Esophagus squamous epithelium (tissue), 5 donors: ENCODE results near the gene GDF11. TPM values are rescaled to one million over a fixed set of nuclear protein-coding genes. Genes with fewer than 3 reads are reported as not detected.

Experiments
- DNase-seq: peaks from one replicate; lab custom pipeline; 2025; lab: John Stamatoyannopoulos, UW
- H3K27ac ChIP-seq, 4 donors: fragments of 200-600 bp; sonication (generic); one replicate each; pipeline ENCODE4 v1.5.1; 2016 to 2019; ENCODE audit warnings: mild to moderate bottlenecking in 1 of 4
- H3K27me3 ChIP-seq, 4 donors: fragments of 200-600 bp; sonication (generic); 1 replicate in 3 of 4; 2 replicates in 1 of 4; pipeline versions ENCODE4 v1.5.1 to v1.6.0; 2017 to 2021; ENCODE audit warnings: antibody characterized with exemption in 1 of 4
- H3K36me3 ChIP-seq, 3 donors: fragments of 200-600 bp; sonication (generic); one replicate each; pipeline ENCODE4 v1.5.1; 2016 to 2019
- H3K4me1 ChIP-seq, 3 donors: fragments of 200-600 bp; sonication (generic); one replicate each; pipeline ENCODE4 v1.5.1; 2017 to 2019
- H3K4me3 ChIP-seq, 4 donors: fragments of 200-600 bp; sonication (generic); 1 replicate in 3 of 4; 2 replicates in 1 of 4; pipeline ENCODE4 v1.5.1; 2016 to 2019; ENCODE audit warnings: mild to moderate bottlenecking in 2 of 4, moderate library complexity in 1 of 4
- H3K9me3 ChIP-seq, 3 donors: fragments of 200-600 bp; sonication (generic); one replicate each; pipeline ENCODE4 v1.5.1; 2016 to 2019
- POLR2A ChIP-seq, 4 donors: fragments of 450-650 bp; IDR thresholded peaks; one replicate each; pipeline ENCODE4 v1.6.1; 2017; ENCODE audit warnings: antibody characterized with exemption in 4 of 4, mild to moderate bottlenecking in 4 of 4, moderate library complexity in 3 of 4
- WGBS, 2 donors: methylation state at CpG; one replicate each; pipeline ENCODE4 v1.1.5; 2018; 5-methylcytosine and 5-hydroxymethylcytosine counted together
- intact Hi-C: fragments of 100-400 bp; cut with DNase I; formaldehyde crosslinking; loops from one replicate; pipeline ENCODE4 v1.15.0; 2022
- total RNA-seq, 4 donors: library from RNA; depleted of rRNA; stranded (reverse); fragments of >200 nt; gene quantifications; one replicate each; pipeline ENCODE4 v1.1.0, GENCODE V29; 2016
- TF ChIP-seq, protein P1 (sequence below), 6 experiments: fragments of 450-650 bp in 4 of 6; fragments of 200-600 bp in 2 of 6; sonication (generic) in 2 of 6; IDR thresholded peaks; one replicate each; pipeline ENCODE4 v1.5.1; 2016 to 2019; ENCODE audit warnings: antibody characterized with exemption in 6 of 6, mild to moderate bottlenecking in 4 of 6, moderate library complexity in 4 of 6
- donor health status: DM: yes; HTN: yes; CAD: no.

The GDF11 gene
- total RNA-seq, 4 donors from 2014 or later = 0.19 to 1.9 (median 1.5) TPM

DNA sequence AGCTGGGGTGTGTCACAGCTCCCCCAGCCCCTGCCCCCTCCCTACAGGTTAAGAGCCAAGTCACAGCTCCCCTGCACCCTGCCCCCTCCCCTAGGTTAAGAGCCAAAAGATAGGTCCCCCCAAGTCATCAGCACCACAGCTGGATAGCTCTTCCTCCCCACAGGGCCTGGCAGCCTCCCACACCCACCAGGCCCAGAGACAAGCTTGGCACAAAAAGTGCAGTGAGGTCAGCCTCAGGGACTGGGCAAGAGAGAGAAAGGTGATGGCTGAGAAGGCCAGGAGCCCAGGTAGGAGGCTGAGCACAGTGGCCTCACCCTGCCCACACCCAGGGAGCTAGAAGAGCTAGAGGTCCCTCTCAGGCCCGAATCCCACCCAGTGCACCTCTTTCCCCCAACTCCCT is 44.0 kb upstream of the GDF11 start:
- peaks cover 0 to 9% (median 0%) of the 10 kb centered on the region in 3 donors for H3K36me3 ChIP-seq
- no peak for TF ChIP-seq POLR2A (IDR thresholded peaks at IDR 0.05)
- TF ChIP-seq, protein P1, sequence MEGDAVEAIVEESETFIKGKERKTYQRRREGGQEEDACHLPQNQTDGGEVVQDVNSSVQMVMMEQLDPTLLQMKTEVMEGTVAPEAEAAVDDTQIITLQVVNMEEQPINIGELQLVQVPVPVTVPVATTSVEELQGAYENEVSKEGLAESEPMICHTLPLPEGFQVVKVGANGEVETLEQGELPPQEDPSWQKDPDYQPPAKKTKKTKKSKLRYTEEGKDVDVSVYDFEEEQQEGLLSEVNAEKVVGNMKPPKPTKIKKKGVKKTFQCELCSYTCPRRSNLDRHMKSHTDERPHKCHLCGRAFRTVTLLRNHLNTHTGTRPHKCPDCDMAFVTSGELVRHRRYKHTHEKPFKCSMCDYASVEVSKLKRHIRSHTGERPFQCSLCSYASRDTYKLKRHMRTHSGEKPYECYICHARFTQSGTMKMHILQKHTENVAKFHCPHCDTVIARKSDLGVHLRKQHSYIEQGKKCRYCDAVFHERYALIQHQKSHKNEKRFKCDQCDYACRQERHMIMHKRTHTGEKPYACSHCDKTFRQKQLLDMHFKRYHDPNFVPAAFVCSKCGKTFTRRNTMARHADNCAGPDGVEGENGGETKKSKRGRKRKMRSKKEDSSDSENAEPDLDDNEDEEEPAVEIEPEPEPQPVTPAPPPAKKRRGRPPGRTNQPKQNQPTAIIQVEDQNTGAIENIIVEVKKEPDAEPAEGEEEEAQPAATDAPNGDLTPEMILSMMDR (IDR thresholded peaks at IDR 0.05) = no peak
- peaks cover 0 to 18% (median 0%) of the 10 kb centered on the region in 3 donors for H3K4me1 ChIP-seq
- H3K27me3 ChIP-seq = no peaks in the 10 kb centered on the region
- no peaks in the 10 kb centered on the region for H3K9me3 ChIP-seq
- intact Hi-C loops = no loop called here
- DNase-seq = no peak
- no peak overlapping the region for H3K27ac ChIP-seq
- H3K4me3 ChIP-seq = no peak overlapping the region
- WGBS, 2 donors = 83% methylated on average over 1 of the region's 1 CpG; no CpG with 5 or more reads in 1 of the 2 donors

DNA sequence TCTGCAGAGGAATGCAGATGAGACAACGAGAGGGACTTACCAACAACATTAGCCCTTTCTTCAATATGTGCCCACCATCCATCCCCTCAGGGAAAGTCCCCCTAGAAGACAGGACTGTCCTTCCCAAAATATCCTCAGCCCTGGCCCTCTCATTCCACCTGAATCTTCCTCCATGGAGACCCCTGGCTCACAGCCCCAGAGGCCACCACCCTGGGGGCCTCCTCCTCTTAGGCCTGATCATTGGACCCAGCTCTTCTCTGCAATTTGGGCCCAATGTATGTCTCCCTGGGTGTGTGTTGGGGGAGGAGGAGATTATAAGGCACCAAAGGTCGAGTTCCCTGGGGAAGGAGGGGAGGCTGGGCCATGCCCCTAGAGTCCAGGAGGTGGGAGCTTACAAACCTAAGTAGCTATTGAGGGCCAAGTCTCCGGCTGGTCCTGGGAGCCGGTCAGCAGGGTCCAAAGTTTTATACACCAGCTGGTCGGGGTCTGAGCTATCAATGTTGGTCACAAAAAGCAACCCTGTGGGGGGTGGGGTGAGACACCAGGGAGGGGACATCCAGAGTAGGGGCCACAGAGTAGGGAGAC is 43.4 kb upstream of the GDF11 start:
- DNase-seq = no peak
- intact Hi-C loops = no loop called here
- TF ChIP-seq, protein P1 (IDR thresholded peaks at IDR 0.05) = no peak
- no peak for TF ChIP-seq POLR2A (IDR thresholded peaks at IDR 0.05)
- Histone ChIP-seq H3K27me3 (no peaks in the 10 kb centered on the region), H3K4me1 (peaks cover 0 to 18% (median 0%) of the 10 kb centered on the region in 3 donors), H3K9me3 (no peaks in the 10 kb centered on the region), H3K36me3 (peaks cover 0 to 6% (median 0%) of the 10 kb centered on the region in 3 donors), H3K4me3 (no peak overlapping the region), H3K27ac (no peak overlapping the region)
- 61 to 90% methylated on average over 4 of the region's 5 CpGs for WGBS, 2 donors

DNA sequence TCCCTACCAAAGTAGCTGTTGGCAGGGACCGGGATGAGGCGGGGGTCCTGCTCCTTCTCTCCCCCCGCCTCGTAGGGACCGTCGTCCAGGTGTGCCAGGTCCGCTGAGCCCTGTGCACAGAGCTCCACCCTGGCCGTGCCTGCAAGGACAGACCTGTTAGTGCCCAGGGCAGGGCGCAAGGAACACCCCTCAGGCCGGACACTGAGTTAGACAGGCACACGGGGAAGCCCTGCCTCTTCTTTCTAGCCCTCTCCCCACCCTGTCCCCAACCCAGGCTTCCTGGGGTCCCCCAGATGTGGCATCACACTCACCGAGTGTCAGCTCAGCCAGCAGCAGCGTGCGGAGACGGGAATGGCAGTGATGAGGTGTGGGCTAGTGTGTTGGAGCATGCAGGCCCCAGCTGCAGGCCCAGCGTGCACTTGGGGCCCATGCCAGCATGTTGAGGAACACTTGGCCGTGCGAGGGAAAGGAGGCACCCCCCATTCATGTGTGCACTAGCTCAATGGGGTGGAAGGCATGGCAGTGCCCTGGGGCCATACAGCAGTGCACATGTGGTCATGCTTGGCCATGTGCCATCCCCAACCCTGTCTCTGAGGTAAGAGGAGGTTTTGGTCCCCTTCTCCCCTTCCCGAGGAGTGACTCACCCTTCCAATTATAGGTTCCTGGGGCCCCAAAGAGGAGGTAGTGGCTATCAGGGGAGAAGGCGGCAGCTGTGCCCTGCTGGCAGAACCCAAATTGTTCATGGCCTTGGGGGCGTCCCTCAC is 42.5 kb upstream of the GDF11 start:
- WGBS, 2 donors = 67 to 78% methylated on average over 6 to 11 of the region's 21 CpGs
- Histone ChIP-seq H3K4me3 (no peak overlapping the region), H3K27me3 (peaks cover 0 to 2% (median 0%) of the 10 kb centered on the region in 4 donors), H3K4me1 (peaks cover 0 to 18% (median 0%) of the 10 kb centered on the region in 3 donors), H3K27ac (peak overlapping the region in 1 of 4 donors; percentile 3), H3K9me3 (no peaks in the 10 kb centered on the region), H3K36me3 (peaks cover 0 to 6% (median 0%) of the 10 kb centered on the region in 3 donors)
- DNase-seq = no peak
- intact Hi-C loops = no loop called here
- no peak for TF ChIP-seq POLR2A (IDR thresholded peaks at IDR 0.05)
- TF ChIP-seq, protein P1 (IDR thresholded peaks at IDR 0.05) = no peak

DNA sequence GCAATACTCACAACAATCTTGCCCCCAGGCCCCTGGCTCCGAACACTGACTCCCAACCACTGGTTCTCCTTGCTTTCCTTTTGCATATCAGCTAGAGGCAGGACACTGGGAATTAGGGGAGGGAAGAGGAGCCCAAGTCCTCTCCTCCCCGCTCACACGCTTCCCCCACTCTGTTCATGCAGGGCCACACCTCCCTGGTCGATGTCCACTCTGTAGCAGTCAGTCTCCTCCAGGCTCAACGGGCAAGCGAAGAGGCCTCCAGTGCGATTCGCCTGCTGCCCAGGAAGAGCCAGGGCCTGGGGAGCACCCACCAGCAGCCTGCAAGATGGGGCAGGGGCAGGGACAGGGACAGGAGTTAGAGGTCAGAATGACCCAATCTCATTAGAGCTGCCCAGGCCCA is 40.1 kb upstream of the GDF11 start:
- WGBS, 2 donors = 84 to 100% methylated on average over 2 to 4 of the region's 8 CpGs
- no peaks in the 10 kb centered on the region for H3K36me3 ChIP-seq
- peaks cover 0 to 24% (median 1%) of the 10 kb centered on the region in 4 donors for H3K27me3 ChIP-seq
- DNase-seq = no peak
- TF ChIP-seq, protein P1 (IDR thresholded peaks at IDR 0.05) = no peak
- no peak for TF ChIP-seq POLR2A (IDR thresholded peaks at IDR 0.05)
- no peaks in the 10 kb centered on the region for H3K9me3 ChIP-seq
- peaks cover 0 to 37% (median 7%) of the 10 kb centered on the region in 3 donors for H3K4me1 ChIP-seq
- peak overlapping the region in 2 of 4 donors; percentile 24 to 65 for H3K4me3 ChIP-seq
- intact Hi-C loops = no loop called here
- peak overlapping the region in 3 of 4 donors; percentile 80 to 87 (median 82) for H3K27ac ChIP-seq

DNA sequence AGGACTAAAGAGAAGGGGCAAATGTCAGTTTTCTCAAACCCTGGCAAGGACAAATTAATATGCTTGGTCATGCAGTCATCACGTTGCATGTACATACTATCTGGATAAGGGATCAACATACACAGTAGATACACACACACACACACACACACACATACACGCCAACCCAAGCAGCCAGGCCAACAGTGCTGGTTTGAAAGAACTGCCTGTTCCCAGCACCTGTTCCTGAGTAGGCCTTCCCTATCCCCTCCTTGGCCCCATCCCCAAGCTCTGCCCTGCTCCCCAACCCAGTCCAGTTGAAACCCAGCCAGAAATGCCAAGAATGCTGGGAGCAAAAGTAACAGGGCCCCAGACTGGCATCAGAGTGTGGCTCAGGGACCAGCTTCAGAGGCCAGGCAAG is 39.6 kb upstream of the GDF11 start:
- H3K4me1 ChIP-seq = peaks cover under 1 to 41% (median 11%) of the 10 kb centered on the region in 3 donors
- no peaks in the 10 kb centered on the region for H3K36me3 ChIP-seq
- intact Hi-C loops = no loop called here
- no peak for DNase-seq
- peak overlapping the region in 2 of 4 donors; percentile 24 to 65 for H3K4me3 ChIP-seq
- peaks cover 0 to 28% (median 1%) of the 10 kb centered on the region in 4 donors for H3K27me3 ChIP-seq
- TF ChIP-seq POLR2A (IDR thresholded peaks at IDR 0.05) = no peak
- TF ChIP-seq, protein P1 (IDR thresholded peaks at IDR 0.05) = no peak
- H3K27ac ChIP-seq = peak overlapping the region; percentile 37 to 87 (median 81)
- WGBS, 2 donors = 50% methylated on average over 2 of the region's 2 CpGs; no CpG with 5 or more reads in 1 of the 2 donors
- H3K9me3 ChIP-seq = no peaks in the 10 kb centered on the region
